CD14-positive monocyte (primary cell): Measurements from ENCODE around the gene PPP1R1C. TPM values are rescaled to one million over a fixed set of nuclear protein-coding genes. Genes with fewer than 3 reads are reported as not detected.

Source experiments
- DNase-seq, 3 donors: peaks; one replicate each; pipeline ENCODE4 v3.0.0-alpha.2; 2011 to 2022
- H2AFZ ChIP-seq: 2 replicates; pipeline ENCODE4 v1.6.0; 2012; ENCODE audit warnings: mild to moderate bottlenecking, low read depth, low read length, inconsistent platforms; ENCODE audit not compliant: insufficient read depth, poor library complexity, severe bottlenecking
- H3K27ac ChIP-seq, 2 donors: 1 replicate in 1 of 2; 2 replicates in 1 of 2; pipeline ENCODE4 v1.5.1; 2012 to 2013; ENCODE audit warnings: low read length in 2 of 2, control low read depth in 1 of 2, inconsistent platforms in 1 of 2, low read depth in 1 of 2, mild to moderate bottlenecking in 1 of 2
- H3K27me3 ChIP-seq, 2 donors: one replicate each; pipeline versions ENCODE4 v1.6.0 to v1.6.1; 2011 to 2013; ENCODE audit warnings: low read length in 2 of 2; ENCODE audit not compliant: control insufficient read depth in 2 of 2, insufficient read depth in 2 of 2
- H3K36me3 ChIP-seq, 2 donors: replicated peaks in 1 of 2; 1 replicate in 1 of 2; 2 replicates in 1 of 2; pipeline versions ENCODE4 v1.5.1 to v1.6.1; 2012 to 2013; ENCODE audit warnings: low read length in 2 of 2, control low read depth in 1 of 2, inconsistent platforms in 1 of 2, mild to moderate bottlenecking in 1 of 2; ENCODE audit not compliant: insufficient read depth in 2 of 2, control insufficient read depth in 1 of 2
- H3K4me1 ChIP-seq, 2 donors: 1 replicate in 1 of 2; 2 replicates in 1 of 2; pipeline versions ENCODE4 v1.5.1 to v1.6.1; 2012 to 2013; ENCODE audit warnings: low read length in 2 of 2, control low read depth in 1 of 2, inconsistent platforms in 1 of 2, mild to moderate bottlenecking in 1 of 2, moderate library complexity in 1 of 2; ENCODE audit not compliant: insufficient read depth in 2 of 2, control insufficient read depth in 1 of 2
- H3K4me2 ChIP-seq: replicated peaks from 2 replicates; pipeline ENCODE3; 2012; ENCODE audit warnings: low read length, moderate library complexity, mild to moderate bottlenecking; ENCODE audit not compliant: poor library complexity, severe bottlenecking; ENCODE audit errors: extremely low read depth
- H3K4me3 ChIP-seq, 3 experiments: fragments of 200-600 bp in 1 of 3; sonication (generic) in 1 of 3; replicated peaks in 1 of 3; 1 replicate in 2 of 3; 2 replicates in 1 of 3; pipeline ENCODE4 v1.5.1; 2011 to 2013; ENCODE audit warnings: low read length in 3 of 3, mild to moderate bottlenecking in 3 of 3, control low read depth in 2 of 3, low read depth in 2 of 3, inconsistent platforms in 1 of 3, moderate library complexity in 1 of 3
- H3K79me2 ChIP-seq: 2 replicates; pipeline ENCODE4 v1.6.0; 2012; ENCODE audit warnings: mild to moderate bottlenecking, control low read depth, inconsistent platforms, low read length, moderate library complexity; ENCODE audit not compliant: insufficient read depth
- H3K9ac ChIP-seq: 2 replicates; pipeline ENCODE4 v1.6.0; 2017; ENCODE audit warnings: low read length, mild to moderate bottlenecking; ENCODE audit not compliant: insufficient read depth, poor library complexity, severe bottlenecking
- H3K9me3 ChIP-seq, 2 donors: replicated peaks in 1 of 2; 1 replicate in 1 of 2; 2 replicates in 1 of 2; pipeline versions ENCODE4 v1.5.1 to v1.6.1; 2012 to 2013; ENCODE audit warnings: low read length in 2 of 2, control low read depth in 1 of 2; ENCODE audit not compliant: control insufficient read depth in 1 of 2, insufficient read depth in 1 of 2
- H4K20me1 ChIP-seq: 2 replicates; pipeline ENCODE4 v1.6.0; 2012; ENCODE audit warnings: mild to moderate bottlenecking, low read length, control low read depth, moderate library complexity; ENCODE audit not compliant: insufficient read depth
- H3K27ac Mint-ChIP-seq, 7 donors: one replicate each; pipeline ENCODE4 v1.8.0; 2020; ENCODE audit warnings: mild to moderate bottlenecking in 7 of 7, mixed read lengths in 7 of 7, moderate library complexity in 6 of 7, inconsistent platforms in 2 of 7
- H3K27me3 Mint-ChIP-seq, 3 donors: one replicate each; pipeline ENCODE4 v1.8.0; 2021 to 2022; ENCODE audit warnings: low read depth in 3 of 3, mild to moderate bottlenecking in 3 of 3, mixed read lengths in 3 of 3, moderate library complexity in 3 of 3, inconsistent platforms in 1 of 3
- H3K36me3 Mint-ChIP-seq, 2 donors: one replicate each; pipeline ENCODE4 v1.8.0; 2020; ENCODE audit warnings: mixed read lengths in 2 of 2, inconsistent platforms in 1 of 2, mild to moderate bottlenecking in 1 of 2
- H3K4me1 Mint-ChIP-seq: one replicate; pipeline ENCODE4 v1.8.0; 2020; ENCODE audit warnings: mild to moderate bottlenecking, mixed read lengths
- H3K4me3 Mint-ChIP-seq, 2 donors: one replicate each; pipeline ENCODE4 v1.8.0; 2020; ENCODE audit warnings: mild to moderate bottlenecking in 2 of 2, mixed read lengths in 2 of 2, moderate library complexity in 1 of 2
- H3K9me3 Mint-ChIP-seq, 7 donors: one replicate each; pipeline ENCODE4 v1.8.0; 2020 to 2022; ENCODE audit warnings: mixed read lengths in 7 of 7, mild to moderate bottlenecking in 6 of 7, moderate library complexity in 6 of 7, inconsistent platforms in 2 of 7
- WGBS: methylation state at CpG from one replicate; pipeline ENCODE4 v1.1.5; 2013; ENCODE audit warnings: missing lambda C conversion rate; ENCODE audit not compliant: insufficient coverage; 5-methylcytosine and 5-hydroxymethylcytosine counted together
- intact Hi-C, 2 donors: fragments of 100-400 bp; cut with micrococcal nuclease; formaldehyde crosslinking; loops; one replicate each; pipeline versions ENCODE4 v1.15.0 to v1.15.1; 2023
- polyA plus RNA-seq, 3 donors: library from polyadenylated mRNA; depleted of rRNA in 1 of 3; unstranded in 2 of 3; stranded (reverse) in 1 of 3; fragments of 300-500 nt in 2 of 3; fragments of >200 nt in 1 of 3; fragmentation: Illumina TruSeq in 2 of 3; gene quantifications; 1 replicate in 2 of 3; 2 replicates in 1 of 3; pipeline ENCODE4 v1.2.3, GENCODE V29; 2012 to 2021
- TF ChIP-seq, protein P1 (sequence below): fragments of 200-600 bp; IDR thresholded peaks from one replicate; pipeline ENCODE4 v1.8.0; 2022; ENCODE audit warnings: antibody characterized with exemption, mild to moderate bottlenecking

Gene PPP1R1C
- polyA plus RNA-seq, 3 donors = not detected

DNA sequence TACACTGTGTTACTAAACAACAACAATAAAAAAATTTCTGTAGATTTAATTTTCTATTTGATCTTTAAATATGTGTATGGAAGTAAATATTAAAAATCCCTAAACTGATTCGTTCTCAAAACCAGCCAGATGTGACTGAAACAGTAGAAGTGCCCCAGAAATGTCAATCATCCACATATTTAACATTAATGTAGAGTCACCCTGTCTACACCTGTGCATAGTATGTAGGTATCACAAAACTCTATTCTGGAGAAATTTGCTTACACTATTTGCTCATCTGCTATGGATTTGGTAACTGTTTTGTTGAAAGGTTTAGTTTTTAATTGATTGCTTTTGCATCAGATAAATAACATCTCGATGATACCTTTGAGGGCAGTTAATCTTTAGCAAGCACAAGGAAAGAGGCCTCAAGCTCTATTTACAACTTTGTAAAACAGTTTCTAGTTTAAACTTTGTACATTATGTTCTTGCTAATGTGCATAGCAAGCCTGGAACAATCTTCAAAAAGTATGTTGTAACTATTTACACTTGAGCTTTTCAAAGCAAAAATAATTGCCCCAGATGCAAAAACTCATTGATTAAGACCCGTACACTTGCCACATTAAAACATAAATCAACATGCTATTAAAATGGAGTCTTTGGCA is 76.8 kb downstream of the PPP1R1C start:
- DNase-seq = no peak
- WGBS = no CpG with 5 or more reads among the region's 3 CpGs
- H3K4me1 Mint-ChIP-seq = no peaks in the 10 kb centered on the region

DNA sequence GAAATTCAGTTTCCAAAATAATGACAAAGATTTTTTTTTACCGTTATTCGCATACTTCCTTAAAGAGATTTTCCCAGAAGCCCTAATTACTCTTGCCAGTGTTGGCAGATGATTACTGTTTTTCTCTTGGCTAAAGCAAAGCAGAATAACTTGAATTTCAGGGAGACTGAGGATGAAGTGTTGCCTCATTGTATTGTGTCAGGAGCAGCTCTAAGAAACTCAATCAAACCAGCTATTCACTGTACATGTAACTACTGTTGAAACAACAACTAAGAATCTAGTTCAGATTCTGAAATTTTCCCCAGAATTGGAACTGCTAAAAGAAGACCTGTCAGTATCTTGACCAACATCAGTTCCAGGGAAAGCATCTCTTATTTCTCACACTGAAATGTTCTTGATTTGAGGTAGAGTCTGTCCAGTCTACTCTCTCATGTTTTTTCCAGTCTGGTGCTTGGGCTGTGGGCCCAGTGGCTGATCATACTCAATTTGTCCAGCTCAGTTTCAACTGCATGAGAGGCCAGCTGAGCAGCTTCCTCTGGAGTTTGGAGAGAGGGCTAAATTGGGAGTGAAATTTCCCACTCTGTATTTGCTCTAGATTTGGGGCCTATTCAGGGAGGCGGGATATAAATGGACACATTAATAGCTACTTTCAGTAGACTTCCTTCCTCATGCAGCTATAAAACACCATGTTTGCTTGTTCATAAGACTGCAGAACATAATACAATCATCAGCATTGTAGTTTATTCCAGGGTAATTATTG is 78.5 kb downstream of the PPP1R1C start:
- H3K4me1 Mint-ChIP-seq = peaks cover 3% of the 10 kb centered on the region
- intact Hi-C loops = no loop called here
- no peak overlapping the region for H3K27ac Mint-ChIP-seq
- Histone ChIP-seq H3K27ac (no peak overlapping the region), H3K4me2 (no peak overlapping the region), H3K4me1 (no peaks in the 10 kb centered on the region), H2AFZ (no peak overlapping the region), H4K20me1 (no peaks in the 10 kb centered on the region), H3K27me3 (no peaks in the 10 kb centered on the region), H3K9ac (no peak overlapping the region), H3K4me3 (no peak overlapping the region), H3K79me2 (no peaks in the 10 kb centered on the region), H3K9me3 (no peaks in the 10 kb centered on the region), H3K36me3 (no peaks in the 10 kb centered on the region)
- H3K4me3 Mint-ChIP-seq = no peak overlapping the region
- DNase-seq = no peak
- WGBS = no CpG with 5 or more reads among the region's 3 CpGs
- H3K36me3 Mint-ChIP-seq = no peaks in the 10 kb centered on the region
- peaks cover 0 to 2% (median 0%) of the 10 kb centered on the region in 7 donors for H3K9me3 Mint-ChIP-seq
- TF ChIP-seq, protein P1, sequence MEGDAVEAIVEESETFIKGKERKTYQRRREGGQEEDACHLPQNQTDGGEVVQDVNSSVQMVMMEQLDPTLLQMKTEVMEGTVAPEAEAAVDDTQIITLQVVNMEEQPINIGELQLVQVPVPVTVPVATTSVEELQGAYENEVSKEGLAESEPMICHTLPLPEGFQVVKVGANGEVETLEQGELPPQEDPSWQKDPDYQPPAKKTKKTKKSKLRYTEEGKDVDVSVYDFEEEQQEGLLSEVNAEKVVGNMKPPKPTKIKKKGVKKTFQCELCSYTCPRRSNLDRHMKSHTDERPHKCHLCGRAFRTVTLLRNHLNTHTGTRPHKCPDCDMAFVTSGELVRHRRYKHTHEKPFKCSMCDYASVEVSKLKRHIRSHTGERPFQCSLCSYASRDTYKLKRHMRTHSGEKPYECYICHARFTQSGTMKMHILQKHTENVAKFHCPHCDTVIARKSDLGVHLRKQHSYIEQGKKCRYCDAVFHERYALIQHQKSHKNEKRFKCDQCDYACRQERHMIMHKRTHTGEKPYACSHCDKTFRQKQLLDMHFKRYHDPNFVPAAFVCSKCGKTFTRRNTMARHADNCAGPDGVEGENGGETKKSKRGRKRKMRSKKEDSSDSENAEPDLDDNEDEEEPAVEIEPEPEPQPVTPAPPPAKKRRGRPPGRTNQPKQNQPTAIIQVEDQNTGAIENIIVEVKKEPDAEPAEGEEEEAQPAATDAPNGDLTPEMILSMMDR = no peak
- H3K27me3 Mint-ChIP-seq = no peaks in the 10 kb centered on the region

More for the DNA sequence above, 76.8 kb downstream of the PPP1R1C start:
- Histone ChIP-seq H3K36me3 (no peaks in the 10 kb centered on the region), H3K4me1 (no peaks in the 10 kb centered on the region), H3K79me2 (no peaks in the 10 kb centered on the region), H2AFZ (no peak overlapping the region), H3K9ac (no peak overlapping the region), H3K9me3 (no peaks in the 10 kb centered on the region), H3K27me3 (no peaks in the 10 kb centered on the region), H4K20me1 (no peaks in the 10 kb centered on the region), H3K27ac (no peak overlapping the region), H3K4me3 (no peak overlapping the region), H3K4me2 (no peak overlapping the region)
- TF ChIP-seq, protein P1 = no peak
- no peaks in the 10 kb centered on the region for H3K27me3 Mint-ChIP-seq
- H3K27ac Mint-ChIP-seq = no peak overlapping the region
- no peaks in the 10 kb centered on the region for H3K36me3 Mint-ChIP-seq
- peaks cover 0 to 2% (median 0%) of the 10 kb centered on the region in 7 donors for H3K9me3 Mint-ChIP-seq
- intact Hi-C loops = no loop called here
- no peak overlapping the region for H3K4me3 Mint-ChIP-seq
